CD8-positive, alpha-beta memory T cell (primary cell): ENCODE measurements around the gene DEDD2. TPM values are rescaled to one million over a fixed set of nuclear protein-coding genes. Genes with fewer than 3 reads are reported as not detected.

Source experiments
- CTCF ChIA-PET: fragments of 350-600 bp; sonication (Branson Sonifier 250); formaldehyde crosslinking; loops from one replicate; lab custom pipeline; 2021; ENCODE audit warnings: antibody characterized with exemption; lab: Charles Lee
- POLR2A ChIA-PET: fragments of 350-600 bp; sonication (Branson Sonifier 250); formaldehyde crosslinking; loops from one replicate; lab custom pipeline; 2021; ENCODE audit warnings: antibody characterized with exemption; lab: Charles Lee
- DNase-seq, 5 donors: peaks; one replicate each; pipeline versions ENCODE4 v3.0.0 to v3.0.0-alpha.2; 2020 to 2022; ENCODE audit warnings: mixed read lengths in 1 of 5
- H3K27ac ChIP-seq: one replicate; pipeline ENCODE4 v1.7.0; 2013; ENCODE audit warnings: low read depth, mild to moderate bottlenecking, low read length, moderate library complexity
- H3K27me3 ChIP-seq: 2 replicates; pipeline ENCODE4 v1.7.0; 2013; ENCODE audit warnings: low read length, mild to moderate bottlenecking; ENCODE audit not compliant: insufficient read depth, poor library complexity, severe bottlenecking
- H3K36me3 ChIP-seq: 2 replicates; pipeline ENCODE4 v1.7.0; 2013; ENCODE audit warnings: mild to moderate bottlenecking, low read length, moderate library complexity; ENCODE audit not compliant: insufficient read depth
- H3K4me1 ChIP-seq: 2 replicates; pipeline ENCODE4 v1.7.0; 2013; ENCODE audit warnings: mild to moderate bottlenecking, low read length, moderate library complexity; ENCODE audit not compliant: insufficient read depth
- H3K4me3 ChIP-seq: 2 replicates; pipeline ENCODE4 v1.7.0; 2013; ENCODE audit warnings: mild to moderate bottlenecking, low read length
- H3K9me3 ChIP-seq: 2 replicates; pipeline ENCODE4 v1.7.0; 2013; ENCODE audit warnings: mild to moderate bottlenecking, low read length
- H3K27ac Mint-ChIP-seq, 8 donors: one replicate each; pipeline ENCODE4 v1.8.0; 2020 to 2021; ENCODE audit warnings: mixed read lengths in 8 of 8, mild to moderate bottlenecking in 6 of 8, inconsistent platforms in 3 of 8, moderate library complexity in 3 of 8
- H3K27me3 Mint-ChIP-seq, 2 donors: one replicate each; pipeline ENCODE4 v1.8.0; 2020 to 2021; ENCODE audit warnings: mixed read lengths in 2 of 2, mild to moderate bottlenecking in 1 of 2, moderate library complexity in 1 of 2
- H3K36me3 Mint-ChIP-seq, 3 donors: one replicate each; pipeline ENCODE4 v1.8.0; 2020 to 2021; ENCODE audit warnings: mixed read lengths in 3 of 3, inconsistent platforms in 1 of 3, mild to moderate bottlenecking in 1 of 3
- H3K4me1 Mint-ChIP-seq, 3 donors: one replicate each; pipeline ENCODE4 v1.8.0; 2020 to 2021; ENCODE audit warnings: mixed read lengths in 3 of 3, inconsistent platforms in 1 of 3, mild to moderate bottlenecking in 1 of 3
- H3K4me3 Mint-ChIP-seq, 7 donors: one replicate each; pipeline ENCODE4 v1.8.0; 2020 to 2021; ENCODE audit warnings: mixed read lengths in 7 of 7, mild to moderate bottlenecking in 6 of 7, moderate library complexity in 4 of 7, inconsistent platforms in 2 of 7
- H3K9me3 Mint-ChIP-seq, 5 donors: one replicate each; pipeline ENCODE4 v1.8.0; 2020 to 2022; ENCODE audit warnings: mixed read lengths in 5 of 5, mild to moderate bottlenecking in 3 of 5, moderate library complexity in 2 of 5, inconsistent platforms in 1 of 5
- polyA plus RNA-seq: library from polyadenylated mRNA; unstranded; fragments of 300-500 nt; fragmentation: Illumina TruSeq; gene quantifications from one replicate; pipeline ENCODE4 v1.2.3, GENCODE V29; 2021
- total RNA-seq, 2 experiments: library from RNA; stranded (reverse); gene quantifications; one replicate each; pipeline ENCODE4 v1.2.3, GENCODE V29; 2021

The DEDD2 gene
- total and polyA plus RNA-seq, 3 experiments from 2014 or later, result 30.0 to 163 (median 32.7) TPM

- no peak overlapping the region for H3K4me3 Mint-ChIP-seq
- no peaks in the 10 kb centered on the region for H3K36me3 Mint-ChIP-seq
- Histone ChIP-seq H3K27ac (no peak overlapping the region), H3K4me3 (no peak overlapping the region), H3K27me3 (peaks cover 18% of the 10 kb centered on the region), H3K36me3 (no peaks in the 10 kb centered on the region), H3K9me3 (no peaks in the 10 kb centered on the region), H3K4me1 (peaks cover 15% of the 10 kb centered on the region)
- no peaks in the 10 kb centered on the region for H3K9me3 Mint-ChIP-seq
- ChIA-PET POLR2A (no interaction called here), CTCF (no interaction called here)
- H3K27me3 Mint-ChIP-seq, result peaks cover 10 to 16% of the 10 kb centered on the region in 2 donors
- peaks cover 23 to 32% (median 29%) of the 10 kb centered on the region in 3 donors for H3K4me1 Mint-ChIP-seq
- DNase-seq, result no peak
- H3K27ac Mint-ChIP-seq, result no peak overlapping the region
Observed at GRCh38 chr19:42178791-42179674, 38.4 kb downstream of the DEDD2 start.

DNA sequence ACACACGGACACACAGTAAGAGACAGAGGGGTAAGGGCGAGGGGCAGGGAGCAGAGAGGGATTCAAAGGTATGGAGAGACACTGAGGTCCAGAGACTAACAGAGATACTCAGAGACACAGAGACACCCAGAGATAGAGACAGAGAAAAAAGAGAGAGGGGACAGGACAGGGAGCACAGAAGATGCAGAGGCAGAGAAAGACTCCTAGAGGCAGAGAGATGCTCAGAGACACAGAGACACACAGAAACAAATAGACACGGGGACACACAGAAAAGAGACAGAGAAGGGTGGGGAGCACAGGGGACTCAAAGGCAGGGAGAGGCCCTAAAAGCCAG lies 39.8 kb downstream of the DEDD2 start:
- Mint-ChIP-seq H3K36me3 (no peaks in the 10 kb centered on the region), H3K4me1 (peaks cover 14 to 23% (median 17%) of the 10 kb centered on the region in 3 donors), H3K9me3 (no peaks in the 10 kb centered on the region), H3K27ac (no peak overlapping the region), H3K4me3 (no peak overlapping the region), H3K27me3 (peaks cover 10 to 23% of the 10 kb centered on the region in 2 donors)
- Histone ChIP-seq H3K36me3 (no peaks in the 10 kb centered on the region), H3K9me3 (no peaks in the 10 kb centered on the region), H3K27ac (no peak overlapping the region), H3K27me3 (peaks cover 18% of the 10 kb centered on the region), H3K4me3 (peak overlapping the region; percentile 17), H3K4me1 (peaks cover 12% of the 10 kb centered on the region)
- ChIA-PET CTCF (interaction anchor here (1.1 to 1.5 kb wide), 5 partner anchors 38 to 69 kb away, joined by 5 to 7 read pairs (median 5); partner anchors contain the start of gene GSK3A), POLR2A (interaction anchor here (0.5 to 1.5 kb wide), 2 partner anchors 21 to 60 kb away, joined by 3 to 9 read pairs; no protein-coding TSS in a partner anchor)
- no peak for DNase-seq

- no peak overlapping the region for H3K27ac ChIP-seq
- peaks cover 18% of the 10 kb centered on the region for H3K27me3 ChIP-seq
- Mint-ChIP-seq H3K9me3 (no peaks in the 10 kb centered on the region), H3K4me3 (peak overlapping the region in 2 of 7 donors; percentile 45 to 83), H3K27ac (no peak overlapping the region), H3K36me3 (no peaks in the 10 kb centered on the region), H3K27me3 (peaks cover 7 to 23% of the 10 kb centered on the region in 2 donors), H3K4me1 (peaks cover 10 to 18% (median 13%) of the 10 kb centered on the region in 3 donors)
- CTCF ChIA-PET, result interaction anchor here (0.7 to 2.6 kb wide), 18 partner anchors 7 to 380 kb away, joined by 3 to 13 read pairs (median 5); partner anchors contain the start of genes GSK3A, POU2F2 and ZNF574
- H3K9me3 ChIP-seq, result no peaks in the 10 kb centered on the region
- POLR2A ChIA-PET, result interaction anchor here (0.5 to 1.7 kb wide), 4 partner anchors 21 to 65 kb away, joined by 3 to 9 read pairs (median 4); partner anchors contain the start of gene GSK3A
- H3K4me3 ChIP-seq, result peak overlapping the region; percentile 17
- H3K4me1 ChIP-seq, result peaks cover 12% of the 10 kb centered on the region
- DNase-seq, result peak; percentile 65 to 83 (median 72)
- H3K36me3 ChIP-seq, result no peaks in the 10 kb centered on the region
Observed at GRCh38 chr19:42176990-42177685, 40.3 kb downstream of the DEDD2 start.

DNA sequence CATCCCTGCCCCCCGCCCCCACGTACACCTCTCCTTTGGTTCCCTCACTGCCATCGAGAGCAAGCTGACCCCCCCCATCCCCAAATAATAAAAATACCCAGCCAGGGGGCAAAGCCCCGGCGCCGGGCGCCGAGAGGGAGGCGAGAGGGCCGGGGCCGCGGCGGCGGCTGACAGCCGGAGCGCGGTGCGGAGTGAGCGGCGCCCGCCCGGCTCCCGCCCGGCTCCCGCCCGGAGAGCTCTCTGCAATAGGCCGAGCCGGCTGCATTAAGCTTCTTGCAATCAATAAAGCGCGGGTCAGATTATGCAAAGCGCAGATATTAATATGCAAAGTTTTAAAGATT lies 40.9 kb downstream of the DEDD2 start:
- no peaks in the 10 kb centered on the region for H3K36me3 Mint-ChIP-seq
- no peaks in the 10 kb centered on the region for H3K9me3 Mint-ChIP-seq
- no peaks in the 10 kb centered on the region for H3K36me3 ChIP-seq
- H3K27me3 ChIP-seq, result peaks cover 18% of the 10 kb centered on the region
- peak overlapping the region; percentile 57 for H3K4me3 ChIP-seq
- H3K4me1 Mint-ChIP-seq, result peaks cover 10 to 14% (median 13%) of the 10 kb centered on the region in 3 donors
- CTCF ChIA-PET, result interaction anchor here (0.7 to 2.6 kb wide), 19 partner anchors 8 to 379 kb away, joined by 3 to 13 read pairs (median 5); partner anchors contain the start of genes GSK3A, POU2F2 and ZNF574
- H3K4me3 Mint-ChIP-seq, result peak overlapping the region; percentile 83 to 96 (median 90)
- H3K27ac Mint-ChIP-seq, result peak overlapping the region in 1 of 8 donors; percentile 31
- H3K27me3 Mint-ChIP-seq, result peaks cover 7 to 23% of the 10 kb centered on the region in 2 donors
- POLR2A ChIA-PET, result interaction anchor here (0.6 to 1.7 kb wide), 3 partner anchors 22 to 66 kb away, joined by 3 to 9 read pairs (median 6); partner anchors contain the start of gene GSK3A
- H3K27ac ChIP-seq, result no peak overlapping the region
- peaks cover 12% of the 10 kb centered on the region for H3K4me1 ChIP-seq
- H3K9me3 ChIP-seq, result no peaks in the 10 kb centered on the region
- DNase-seq, result no peak

- Mint-ChIP-seq H3K27me3 (peaks cover 7 to 23% of the 10 kb centered on the region in 2 donors), H3K4me1 (peaks cover 10 to 14% (median 13%) of the 10 kb centered on the region in 3 donors), H3K36me3 (peaks cover 0 to 2% (median 0%) of the 10 kb centered on the region in 3 donors), H3K27ac (peak overlapping the region in 6 of 8 donors; percentile 39 to 90 (median 68)), H3K4me3 (peak overlapping the region; percentile 83 to 96 (median 90)), H3K9me3 (no peaks in the 10 kb centered on the region)
- peak overlapping the region; percentile 57 for H3K4me3 ChIP-seq
- peaks cover 12% of the 10 kb centered on the region for H3K4me1 ChIP-seq
- peak in 1 of 5 donors; percentile 19 for DNase-seq
- peaks cover 18% of the 10 kb centered on the region for H3K27me3 ChIP-seq
- CTCF ChIA-PET, result interaction anchor here (0.7 to 2.6 kb wide), 20 partner anchors 9 to 379 kb away, joined by 3 to 13 read pairs (median 5); partner anchors contain the start of genes GSK3A, POU2F2 and ZNF574
- no peaks in the 10 kb centered on the region for H3K36me3 ChIP-seq
- POLR2A ChIA-PET, result interaction anchor here (0.6 to 1.7 kb wide), 4 partner anchors 22 to 148 kb away, joined by 3 to 9 read pairs (median 5); partner anchors contain the start of gene GSK3A
- no peaks in the 10 kb centered on the region for H3K9me3 ChIP-seq
- H3K27ac ChIP-seq, result no peak overlapping the region
Observed at GRCh38 chr19:42175952-42176648, 41.4 kb downstream of the DEDD2 start.

DNA sequence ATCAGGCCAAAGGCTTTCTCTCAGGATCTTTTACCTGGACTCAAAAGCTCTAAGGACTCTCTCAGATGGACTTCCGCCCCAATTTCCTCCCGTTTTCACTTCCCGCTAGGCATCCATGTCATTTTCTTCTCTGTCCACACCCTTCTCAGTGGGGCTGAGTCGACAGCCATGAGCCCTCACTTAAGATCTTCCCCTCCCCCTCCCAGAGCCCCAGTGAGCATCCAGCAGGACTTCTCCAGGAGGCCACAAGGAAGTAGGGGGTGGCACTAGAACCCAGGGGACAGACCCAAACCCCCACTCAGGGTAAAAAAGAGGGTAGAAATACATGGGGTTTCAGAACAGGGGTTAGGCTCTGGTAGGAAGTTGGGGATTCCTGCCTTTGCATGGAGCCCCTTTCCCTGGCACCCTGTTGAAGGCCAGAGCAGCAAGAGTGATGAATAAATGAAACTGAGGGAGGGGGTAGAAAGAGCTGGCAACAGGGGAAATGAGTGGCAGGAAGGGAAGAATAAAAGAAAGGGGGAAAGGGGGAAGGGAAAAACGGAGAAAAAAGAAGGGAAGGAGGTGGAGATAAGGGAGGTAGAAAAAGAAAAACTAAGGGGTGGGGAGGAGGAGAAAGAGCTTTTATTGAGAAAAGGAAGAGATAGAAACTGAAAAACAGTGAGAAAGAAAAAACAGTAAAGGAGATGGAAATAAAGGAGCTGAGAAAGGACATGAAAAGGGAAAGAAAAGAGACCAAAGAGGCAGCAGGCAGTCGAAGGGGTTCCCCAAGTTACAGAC lies 42.3 kb downstream of the DEDD2 start:
- ChIA-PET POLR2A (interaction anchor here (0.6 to 0.9 kb wide), 2 partner anchors 12 to 149 kb away, joined by 4 to 7 read pairs; no protein-coding TSS in a partner anchor), CTCF (interaction anchor here (1.1 to 2.6 kb wide), 6 partner anchors 9 to 104 kb away, joined by 3 to 13 read pairs (median 10); partner anchors contain the start of gene POU2F2)
- H3K36me3 ChIP-seq, result no peaks in the 10 kb centered on the region
- Mint-ChIP-seq H3K27me3 (peaks cover 7 to 23% of the 10 kb centered on the region in 2 donors), H3K27ac (peak overlapping the region in 1 of 8 donors; percentile 44), H3K9me3 (no peaks in the 10 kb centered on the region), H3K36me3 (peaks cover 0 to 3% (median 0%) of the 10 kb centered on the region in 3 donors), H3K4me3 (peak overlapping the region; percentile 83 to 96 (median 90)), H3K4me1 (peaks cover 10 to 14% (median 13%) of the 10 kb centered on the region in 3 donors)
- H3K27me3 ChIP-seq, result peaks cover 16% of the 10 kb centered on the region
- H3K4me1 ChIP-seq, result peaks cover 12% of the 10 kb centered on the region
- peak overlapping the region; percentile 23 for H3K4me3 ChIP-seq
- H3K9me3 ChIP-seq, result no peaks in the 10 kb centered on the region
- no peak for DNase-seq
- no peak overlapping the region for H3K27ac ChIP-seq
